Measurements from ENCODE around the gene KLHL35.

Gene KLHL35

DNA sequence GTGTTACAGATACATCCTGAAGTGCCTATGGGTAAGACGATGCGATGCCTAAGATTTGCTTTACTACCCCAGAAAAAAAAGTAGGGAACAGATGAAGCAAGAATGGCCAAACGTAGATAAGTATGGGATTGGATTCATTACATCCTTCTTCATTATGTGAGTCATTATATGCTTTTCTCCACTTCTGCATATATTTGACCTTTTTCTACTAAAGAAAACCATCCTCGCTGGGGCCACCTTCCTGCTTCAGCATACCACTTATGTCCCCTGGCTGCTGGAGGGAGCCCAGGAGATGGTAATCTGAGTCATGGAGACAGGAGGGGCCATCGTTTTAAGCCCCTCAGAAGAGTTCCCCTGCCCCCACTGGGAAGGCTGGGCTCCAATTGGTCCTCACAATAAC is 14.4 kb upstream of the KLHL35 start:
- H3K9ac ChIP-seq (ENCODE audit: low read length): no peak overlapping the region
- H3K27me3 ChIP-seq (ENCODE audit: control insufficient read depth, insufficient read depth, low read length): no peaks in the 10 kb centered on the region
- no peak overlapping the region for H3K27ac ChIP-seq (ENCODE audit: low read depth, low read length)
- no peaks in the 10 kb centered on the region for H3K4me1 ChIP-seq (ENCODE audit: control insufficient read depth, insufficient read depth, low read length)
- no peaks in the 10 kb centered on the region for H3K36me3 ChIP-seq (ENCODE audit: control insufficient read depth, insufficient read depth, low read length)
- no peak overlapping the region for H3K4me3 ChIP-seq (ENCODE audit: low read length)

DNA sequence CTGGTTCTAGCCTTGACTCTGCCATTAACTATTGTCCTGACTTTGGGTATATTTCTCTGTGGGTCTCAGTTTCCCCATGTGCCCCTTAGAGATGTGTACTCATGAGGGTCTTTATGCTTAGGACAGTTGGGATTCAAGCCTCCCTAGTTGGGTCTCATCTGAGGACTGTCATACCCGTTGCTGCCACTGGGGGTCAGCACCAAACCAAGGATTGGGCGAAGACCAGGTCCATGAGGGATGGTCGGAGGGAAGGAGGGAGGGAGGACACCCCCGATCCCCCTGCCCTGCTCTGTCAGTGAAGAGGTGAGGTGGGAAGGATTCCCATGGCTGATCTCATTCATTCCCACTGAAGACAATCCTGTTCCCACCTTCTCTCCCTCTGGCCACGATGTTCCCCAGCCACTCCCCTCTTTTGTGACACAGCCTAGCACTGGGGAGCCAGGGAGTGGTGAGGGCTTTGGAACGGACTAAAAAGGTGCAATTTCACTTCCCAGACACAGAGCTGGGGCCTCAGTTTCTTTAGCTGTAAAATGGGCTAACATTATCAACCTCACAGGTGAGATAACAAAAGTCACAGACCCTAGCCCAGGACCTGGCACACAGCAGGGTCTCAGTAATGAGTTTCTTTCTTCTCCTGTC is 12.4 kb upstream of the KLHL35 start:
- no peaks in the 10 kb centered on the region for H3K27me3 ChIP-seq (ENCODE audit: control insufficient read depth, insufficient read depth, low read length)
- no peaks in the 10 kb centered on the region for H3K4me1 ChIP-seq (ENCODE audit: control insufficient read depth, insufficient read depth, low read length)
- no peak overlapping the region for H3K9ac ChIP-seq (ENCODE audit: low read length)
- H3K36me3 ChIP-seq (ENCODE audit: control insufficient read depth, insufficient read depth, low read length): no peaks in the 10 kb centered on the region
- H3K27ac ChIP-seq (ENCODE audit: low read depth, low read length): no peak overlapping the region
- no peak overlapping the region for H3K4me3 ChIP-seq (ENCODE audit: low read length)

DNA sequence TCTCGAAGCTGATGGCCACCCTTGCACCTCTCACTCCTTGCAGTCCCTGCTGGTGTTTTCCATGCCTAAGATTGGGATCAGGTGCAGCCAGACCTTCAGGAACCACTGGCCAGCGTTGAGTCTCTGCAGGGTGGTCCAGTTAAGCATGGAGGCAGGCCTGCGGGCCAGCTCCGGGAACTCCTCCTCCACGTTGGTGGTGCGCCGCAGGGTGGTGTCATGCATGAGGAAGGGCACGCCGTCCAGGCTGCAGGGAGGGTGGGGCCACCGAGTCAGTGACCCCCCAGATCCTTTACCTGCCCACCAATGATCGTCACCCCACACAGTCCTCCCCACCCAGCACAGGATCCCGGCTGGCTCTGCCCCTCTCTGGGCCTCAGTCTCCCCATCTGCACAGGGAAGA is 10.0 kb upstream of the KLHL35 start:
- H3K4me3 ChIP-seq (ENCODE audit: low read length): no peak overlapping the region
- H3K36me3 ChIP-seq (ENCODE audit: control insufficient read depth, insufficient read depth, low read length): no peaks in the 10 kb centered on the region
- H3K27me3 ChIP-seq (ENCODE audit: control insufficient read depth, insufficient read depth, low read length): no peaks in the 10 kb centered on the region
- H3K4me1 ChIP-seq (ENCODE audit: control insufficient read depth, insufficient read depth, low read length): no peaks in the 10 kb centered on the region
- H3K27ac ChIP-seq (ENCODE audit: low read depth, low read length): no peak overlapping the region
- no peak overlapping the region for H3K9ac ChIP-seq (ENCODE audit: low read length)

DNA sequence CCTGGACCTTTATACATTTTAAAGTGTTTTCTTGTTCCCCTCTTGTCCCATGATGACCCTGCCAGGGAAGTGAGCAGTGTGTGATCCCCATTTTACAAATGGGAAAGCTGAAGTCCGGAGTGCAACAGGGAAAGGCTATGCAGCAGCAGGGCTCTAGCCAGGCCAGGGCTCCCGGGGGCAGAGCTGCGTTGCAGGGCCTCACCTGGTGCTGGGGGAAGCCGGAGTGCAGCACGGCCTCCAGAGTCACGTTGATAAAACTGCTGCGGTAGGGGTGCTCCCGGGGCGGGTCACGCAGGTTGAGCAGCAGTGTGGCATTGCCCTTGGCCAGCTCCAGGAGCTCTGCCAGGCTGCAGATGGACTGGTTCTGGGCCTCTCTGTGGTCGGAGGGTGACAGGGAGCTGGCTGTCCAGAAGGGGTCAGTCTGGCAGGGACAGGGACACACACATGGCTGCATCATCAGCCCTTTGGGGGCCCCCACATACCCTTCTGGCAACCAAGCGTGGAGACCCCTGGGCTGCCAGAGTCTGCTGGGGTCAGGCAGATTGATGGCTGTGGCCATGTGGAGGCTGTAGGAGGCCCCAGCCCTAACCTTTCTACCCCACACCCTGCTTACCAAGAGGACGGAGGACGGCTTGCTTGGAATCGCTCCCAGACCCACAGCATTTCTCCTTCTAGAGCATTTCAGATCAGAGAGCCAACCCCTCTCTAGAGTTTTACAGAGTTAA is 9.3 kb upstream of the KLHL35 start:
- Histone ChIP-seq H3K27me3 (ENCODE audit: control insufficient read depth, insufficient read depth, low read length) (no peaks in the 10 kb centered on the region), H3K9ac (ENCODE audit: low read length) (no peak overlapping the region), H3K4me3 (ENCODE audit: low read length) (no peak overlapping the region), H3K36me3 (ENCODE audit: control insufficient read depth, insufficient read depth, low read length) (no peaks in the 10 kb centered on the region), H3K27ac (ENCODE audit: low read depth, low read length) (no peak overlapping the region), H3K4me1 (ENCODE audit: control insufficient read depth, insufficient read depth, low read length) (no peaks in the 10 kb centered on the region)

DNA sequence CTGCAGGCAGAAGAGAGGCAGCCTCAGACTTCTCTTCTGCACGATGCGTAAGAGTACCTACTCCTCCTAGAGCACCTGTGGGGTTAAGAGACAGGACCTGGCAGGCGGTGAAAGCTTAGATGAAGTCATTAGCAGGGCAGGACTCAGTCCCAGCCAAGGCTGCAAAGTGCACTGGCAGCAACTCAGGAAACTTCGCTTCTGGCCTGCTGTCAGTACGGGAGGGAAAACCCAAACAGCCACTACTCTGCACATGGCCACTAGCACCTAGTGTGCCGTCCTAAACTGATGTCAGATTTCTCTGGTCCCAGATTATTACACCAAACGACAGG is 8.8 kb upstream of the KLHL35 start:
- Histone ChIP-seq H3K27me3 (ENCODE audit: control insufficient read depth, insufficient read depth, low read length) (no peaks in the 10 kb centered on the region), H3K4me1 (ENCODE audit: control insufficient read depth, insufficient read depth, low read length) (no peaks in the 10 kb centered on the region), H3K4me3 (ENCODE audit: low read length) (no peak overlapping the region), H3K9ac (ENCODE audit: low read length) (no peak overlapping the region), H3K36me3 (ENCODE audit: control insufficient read depth, insufficient read depth, low read length) (no peaks in the 10 kb centered on the region), H3K27ac (ENCODE audit: low read depth, low read length) (no peak overlapping the region)

DNA sequence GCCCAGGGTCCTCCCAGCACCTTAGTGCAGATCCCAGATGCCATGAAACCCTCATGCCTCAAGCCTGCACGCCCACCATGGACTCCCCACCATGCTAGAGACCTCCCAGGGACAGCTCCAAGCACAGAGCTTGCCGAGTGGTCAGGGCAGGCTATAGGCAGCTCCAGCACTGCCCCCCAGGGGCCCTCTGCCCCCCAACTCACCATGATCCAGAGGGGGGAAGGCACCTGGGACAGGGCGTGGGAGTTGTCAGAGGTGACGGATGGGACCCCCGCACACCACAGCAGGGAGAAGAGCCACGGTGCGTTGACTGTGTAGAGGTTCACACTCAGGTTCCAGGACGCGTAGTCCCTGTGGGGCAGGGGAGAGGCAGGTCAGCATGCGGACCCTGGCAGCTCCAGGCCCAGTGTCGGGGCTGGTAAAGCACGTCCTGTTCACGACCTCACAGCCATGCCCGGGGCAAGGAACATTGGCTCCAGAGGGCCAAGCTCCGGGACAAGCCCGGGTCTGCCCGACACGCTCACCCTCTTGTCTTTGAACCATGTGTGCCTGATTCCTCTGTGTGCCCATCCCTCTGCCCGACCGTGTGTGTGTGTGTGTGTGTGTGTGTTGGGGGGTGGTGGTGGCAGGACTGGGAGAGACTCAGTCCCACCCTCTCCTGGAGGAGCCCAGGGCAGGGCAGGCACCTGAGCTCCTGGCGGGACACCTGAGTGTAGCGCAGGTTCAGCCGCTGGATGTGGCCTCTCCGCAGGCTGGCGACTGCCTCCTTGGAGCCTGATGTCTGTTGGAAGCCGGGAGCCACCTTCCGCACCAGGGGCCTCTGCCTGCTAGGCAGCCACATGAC is 8.2 kb upstream of the KLHL35 start:
- Histone ChIP-seq H3K36me3 (ENCODE audit: control insufficient read depth, insufficient read depth, low read length) (no peaks in the 10 kb centered on the region), H3K27me3 (ENCODE audit: control insufficient read depth, insufficient read depth, low read length) (no peaks in the 10 kb centered on the region), H3K9ac (ENCODE audit: low read length) (no peak overlapping the region), H3K27ac (ENCODE audit: low read depth, low read length) (no peak overlapping the region), H3K4me1 (ENCODE audit: control insufficient read depth, insufficient read depth, low read length) (no peaks in the 10 kb centered on the region), H3K4me3 (ENCODE audit: low read length) (no peak overlapping the region)

DNA sequence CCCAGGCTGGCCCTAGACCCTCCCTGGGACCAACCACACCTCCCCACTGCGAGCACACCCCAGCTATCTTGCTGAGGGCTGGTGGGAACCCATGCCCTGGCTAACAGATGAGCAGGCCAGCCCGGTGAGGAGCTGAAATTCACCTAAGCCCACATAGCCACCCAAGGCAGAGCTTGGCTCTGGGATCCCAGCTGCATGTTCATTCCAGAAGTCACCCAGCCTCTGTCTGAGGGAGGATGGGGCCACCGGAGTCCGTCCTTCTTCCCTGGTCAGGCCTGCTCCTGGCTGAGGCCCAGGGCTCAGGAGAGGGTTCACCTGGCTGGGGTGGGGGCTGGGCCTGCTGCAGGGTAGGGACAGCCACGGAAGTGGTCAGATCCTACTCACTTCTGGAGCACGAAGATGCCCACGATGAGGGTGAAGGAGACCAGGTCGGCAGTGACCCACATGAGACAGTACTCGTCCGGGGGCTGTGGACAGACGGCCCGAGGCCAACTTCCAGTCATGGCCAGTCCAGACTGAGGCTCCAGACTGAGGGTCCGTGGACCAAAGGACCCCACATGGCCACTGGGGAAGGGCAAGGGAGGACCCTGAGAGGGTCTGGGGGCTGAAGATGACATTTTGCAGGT is 6.6 kb upstream of the KLHL35 start:
- Histone ChIP-seq H3K9ac (ENCODE audit: low read length) (no peak overlapping the region), H3K36me3 (ENCODE audit: control insufficient read depth, insufficient read depth, low read length) (no peaks in the 10 kb centered on the region), H3K27ac (ENCODE audit: low read depth, low read length) (no peak overlapping the region), H3K4me1 (ENCODE audit: control insufficient read depth, insufficient read depth, low read length) (no peaks in the 10 kb centered on the region), H3K27me3 (ENCODE audit: control insufficient read depth, insufficient read depth, low read length) (no peaks in the 10 kb centered on the region), H3K4me3 (ENCODE audit: low read length) (no peak overlapping the region)

DNA sequence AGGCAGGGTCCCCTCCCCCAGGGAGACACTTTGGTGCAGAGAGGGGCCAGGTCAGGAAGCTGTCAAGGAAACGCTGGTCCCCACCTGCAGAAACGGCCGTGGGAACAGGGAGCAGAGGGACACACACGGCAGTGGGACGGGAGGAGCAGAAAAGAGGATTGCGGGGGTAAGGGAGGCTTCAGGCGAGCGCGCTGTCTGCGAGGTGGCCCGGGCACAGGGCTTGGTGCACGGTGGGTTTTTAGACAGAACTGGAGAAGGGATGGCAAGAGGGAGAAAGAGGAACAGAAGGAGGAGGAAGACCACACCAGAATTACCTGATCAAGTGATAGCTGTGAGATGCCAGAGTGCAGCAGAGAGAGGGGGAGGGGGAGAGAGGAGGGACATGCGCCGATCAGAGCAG is 6.0 kb upstream of the KLHL35 start:
- no peaks in the 10 kb centered on the region for H3K27me3 ChIP-seq (ENCODE audit: control insufficient read depth, insufficient read depth, low read length)
- no peak overlapping the region for H3K4me3 ChIP-seq (ENCODE audit: low read length)
- H3K9ac ChIP-seq (ENCODE audit: low read length): no peak overlapping the region
- no peaks in the 10 kb centered on the region for H3K36me3 ChIP-seq (ENCODE audit: control insufficient read depth, insufficient read depth, low read length)
- no peaks in the 10 kb centered on the region for H3K4me1 ChIP-seq (ENCODE audit: control insufficient read depth, insufficient read depth, low read length)
- no peak overlapping the region for H3K27ac ChIP-seq (ENCODE audit: low read depth, low read length)

DNA sequence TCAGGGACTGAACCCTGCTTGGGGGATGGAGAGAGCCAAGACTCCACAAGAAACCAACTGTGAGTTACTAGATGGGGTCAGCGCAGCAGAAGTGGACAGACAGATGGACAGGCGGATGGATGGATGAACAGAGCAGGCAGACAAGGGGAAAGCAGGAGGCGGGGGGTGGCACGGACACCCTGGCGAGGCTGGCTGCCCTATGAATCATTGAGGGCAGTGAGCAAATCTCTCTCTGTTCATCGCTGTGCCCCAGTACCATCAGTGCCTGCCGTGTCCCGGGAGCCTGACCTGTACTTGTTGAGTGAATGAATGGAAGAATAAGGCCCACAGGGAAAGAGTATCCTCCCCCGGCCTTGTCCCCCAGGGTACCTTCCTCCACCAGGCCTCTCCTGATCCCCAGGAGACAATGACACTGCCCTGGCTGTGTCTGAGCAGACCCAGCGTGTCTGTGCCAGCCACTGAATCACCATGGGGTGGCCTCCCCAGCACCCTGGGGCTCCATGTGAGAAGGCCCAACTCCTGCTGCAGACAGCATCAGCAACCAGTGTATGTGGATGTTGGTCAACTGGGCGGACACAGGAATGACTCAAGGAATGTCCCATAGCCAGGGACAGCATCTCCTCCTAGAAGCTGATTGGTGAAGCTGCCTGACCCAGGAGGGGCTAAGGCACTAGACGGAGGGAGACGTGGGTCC is 5.1 kb upstream of the KLHL35 start:
- Histone ChIP-seq H3K27ac (ENCODE audit: low read depth, low read length) (no peak overlapping the region), H3K9ac (ENCODE audit: low read length) (no peak overlapping the region), H3K36me3 (ENCODE audit: control insufficient read depth, insufficient read depth, low read length) (no peaks in the 10 kb centered on the region), H3K4me3 (ENCODE audit: low read length) (no peak overlapping the region), H3K4me1 (ENCODE audit: control insufficient read depth, insufficient read depth, low read length) (no peaks in the 10 kb centered on the region), H3K27me3 (ENCODE audit: control insufficient read depth, insufficient read depth, low read length) (peaks cover 3% of the 10 kb centered on the region)

DNA sequence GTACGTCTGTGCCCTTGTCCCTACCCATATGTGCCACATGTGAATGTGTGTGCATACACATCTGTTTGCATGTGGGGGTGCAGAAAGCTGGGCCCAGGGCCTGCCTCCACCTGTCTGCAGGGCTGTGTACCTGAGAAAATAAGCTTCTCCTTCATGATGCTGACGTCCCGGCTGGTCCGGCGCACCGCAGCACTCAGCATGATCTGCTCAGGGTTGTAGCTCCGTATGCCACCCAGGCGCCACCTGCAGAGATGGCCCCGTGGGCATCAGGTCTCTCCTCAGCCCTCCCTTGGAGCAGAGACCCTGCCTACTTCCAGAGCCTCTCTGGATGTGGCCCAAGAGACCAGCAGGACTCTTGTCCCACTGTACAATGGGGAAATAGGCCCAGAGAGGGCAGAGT is 3.8 kb upstream of the KLHL35 start:
- Histone ChIP-seq H3K27ac (ENCODE audit: low read depth, low read length) (no peak overlapping the region), H3K4me1 (ENCODE audit: control insufficient read depth, insufficient read depth, low read length) (no peaks in the 10 kb centered on the region), H3K36me3 (ENCODE audit: control insufficient read depth, insufficient read depth, low read length) (no peaks in the 10 kb centered on the region), H3K4me3 (ENCODE audit: low read length) (no peak overlapping the region), H3K27me3 (ENCODE audit: control insufficient read depth, insufficient read depth, low read length) (peaks cover 16% of the 10 kb centered on the region), H3K9ac (ENCODE audit: low read length) (no peak overlapping the region)

DNA sequence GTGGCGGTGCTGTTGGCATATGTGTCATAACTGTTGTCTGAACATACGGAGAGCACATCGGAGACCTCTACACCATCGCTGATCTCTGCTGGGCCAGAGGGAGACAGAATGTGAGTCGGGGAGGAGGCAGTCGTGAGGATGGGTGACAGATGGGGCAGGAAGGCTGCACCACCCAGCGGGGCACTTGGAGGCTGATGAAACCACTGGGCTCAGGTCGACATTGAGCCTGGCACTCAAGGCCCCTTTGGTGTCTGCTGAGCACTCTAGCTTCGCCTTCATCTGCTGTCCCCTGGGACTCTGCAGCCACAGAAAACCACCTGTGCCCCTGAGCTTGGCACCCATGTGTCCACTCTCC is 2.5 kb upstream of the KLHL35 start:
- Histone ChIP-seq H3K4me3 (ENCODE audit: low read length) (no peak overlapping the region), H3K36me3 (ENCODE audit: control insufficient read depth, insufficient read depth, low read length) (no peaks in the 10 kb centered on the region), H3K4me1 (ENCODE audit: control insufficient read depth, insufficient read depth, low read length) (no peaks in the 10 kb centered on the region), H3K27ac (ENCODE audit: low read depth, low read length) (no peak overlapping the region), H3K27me3 (ENCODE audit: control insufficient read depth, insufficient read depth, low read length) (peaks cover 28% of the 10 kb centered on the region), H3K9ac (ENCODE audit: low read length) (no peak overlapping the region)

DNA sequence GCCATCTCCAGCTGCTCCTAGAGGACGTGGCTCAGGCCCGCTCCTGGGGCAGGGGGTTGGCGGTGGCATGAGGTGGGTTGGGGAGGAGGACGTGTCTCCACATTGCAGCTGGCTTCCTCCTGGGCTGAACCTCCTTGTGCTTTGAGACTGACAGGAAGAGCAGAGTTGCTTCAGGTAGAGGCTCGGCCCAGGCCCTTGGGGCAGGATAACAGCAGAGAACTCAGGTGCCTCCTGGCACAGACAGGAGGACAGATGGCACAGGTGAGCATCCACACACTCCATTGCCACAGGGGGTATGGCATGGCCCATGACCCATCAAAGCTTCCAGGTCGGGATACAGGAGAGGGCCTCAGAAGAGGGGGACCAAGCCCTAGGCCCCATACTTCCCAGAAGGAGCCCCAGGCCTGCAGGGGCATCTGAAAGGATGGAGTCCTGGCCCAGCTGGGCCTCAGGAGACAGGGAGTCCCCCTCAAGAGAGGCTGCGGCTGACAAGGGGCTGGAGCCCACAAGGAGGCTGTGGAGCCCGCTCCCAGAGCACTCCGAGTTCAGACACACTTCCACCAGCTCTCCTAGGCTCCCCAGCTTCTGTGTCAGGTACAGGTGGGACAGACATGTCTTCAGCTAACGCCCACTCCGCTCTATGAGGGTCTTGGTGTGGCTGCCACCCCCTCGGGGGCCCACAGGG is 2.0 kb upstream of the KLHL35 start:
- no peaks in the 10 kb centered on the region for H3K4me1 ChIP-seq (ENCODE audit: control insufficient read depth, insufficient read depth, low read length)
- peaks cover 31% of the 10 kb centered on the region for H3K27me3 ChIP-seq (ENCODE audit: control insufficient read depth, insufficient read depth, low read length)
- H3K9ac ChIP-seq (ENCODE audit: low read length): no peak overlapping the region
- no peaks in the 10 kb centered on the region for H3K36me3 ChIP-seq (ENCODE audit: control insufficient read depth, insufficient read depth, low read length)
- H3K27ac ChIP-seq (ENCODE audit: low read depth, low read length): no peak overlapping the region
- no peak overlapping the region for H3K4me3 ChIP-seq (ENCODE audit: low read length)
